Stimulated activated CD4-positive, alpha-beta T cell treated with anti-CD3 and anti-CD28 coated beads, Interleukin-2, amount 100 ng/mL, for 4 hours (primary cell): ENCODE results near the gene TMEM94.
"Not testable (repeated sequence)": the region's sequence is repeated elsewhere in the genome, so short reads cannot be mapped to it uniquely, and the experiment has no call there.

ENCODE experiments used
- DNase-seq: peaks from one replicate; pipeline ENCODE4 v3.0.0-alpha.2; 2020; ENCODE audit warnings: low read depth

The TMEM94 gene

GRCh38 chr17:75476752-75477489 lies 20.5 kb downstream of the TMEM94 start:
- no peak for DNase-seq

GRCh38 chr17:75477490-75477862 lies 21.0 kb downstream of the TMEM94 start:
- DNase-seq, result not testable (repeated sequence)

GRCh38 chr17:75478508-75478907 lies 22.1 kb downstream of the TMEM94 start:
- DNase-seq, result no peak

- DNase-seq, result no peak
Observed at GRCh38 chr17:75480281-75480680, 23.8 kb downstream of the TMEM94 start.

- DNase-seq, result no peak
Observed at GRCh38 chr17:75481194-75482068, 25.0 kb downstream of the TMEM94 start.

- no peak for DNase-seq
Observed at GRCh38 chr17:75482098-75482942, 25.9 kb downstream of the TMEM94 start.

- DNase-seq, result no peak
Observed at GRCh38 chr17:75485688-75486087, 29.3 kb downstream of the TMEM94 start.

GRCh38 chr17:75486151-75486550 lies 29.7 kb downstream of the TMEM94 start:
- no peak for DNase-seq

- DNase-seq, result no peak
Observed at GRCh38 chr17:75486951-75487350, 30.5 kb downstream of the TMEM94 start.

- DNase-seq, result peak; percentile 9
Observed at GRCh38 chr17:75487351-75488070, 31.1 kb downstream of the TMEM94 start.

- no peak for DNase-seq
Observed at GRCh38 chr17:75488693-75489510, 32.5 kb downstream of the TMEM94 start.

GRCh38 chr17:75489511-75489955 lies 33.1 kb downstream of the TMEM94 start:
- no peak for DNase-seq

GRCh38 chr17:75490173-75490743 lies 33.8 kb downstream of the TMEM94 start:
- no peak for DNase-seq

GRCh38 chr17:75490953-75491649 lies 34.7 kb downstream of the TMEM94 start:
- no peak for DNase-seq

- no peak for DNase-seq
Observed at GRCh38 chr17:75491680-75492079, 35.2 kb downstream of the TMEM94 start.

GRCh38 chr17:75492555-75493168 lies 36.2 kb downstream of the TMEM94 start:
- no peak for DNase-seq

GRCh38 chr17:75493476-75494129 lies 37.2 kb downstream of the TMEM94 start:
- DNase-seq, result no peak

- DNase-seq, result no peak
Observed at GRCh38 chr17:75494326-75494877, 38.0 kb downstream of the TMEM94 start.
